Naive B cell (primary cell): Measurements from ENCODE around the gene ZNF492. TPM values are rescaled to one million over a fixed set of nuclear protein-coding genes. Genes with fewer than 3 reads are reported as not detected.
"Not testable (repeated sequence)": the region's sequence is repeated elsewhere in the genome, so short reads cannot be mapped to it uniquely, and the experiment has no call there.

Experiments
- ATAC-seq, 2 donors: fragments of 150-1000 bp; cut with Tn5 transposase; 2 replicates each; pipeline ENCODE4 v1.10.0; 2021; ENCODE audit warnings: low read depth in 2 of 2, mild to moderate bottlenecking in 2 of 2, moderate library complexity in 2 of 2
- DNase-seq: peaks from one replicate; pipeline ENCODE4 v3.0.0; 2022
- H3K27ac Mint-ChIP-seq, 6 donors: one replicate each; pipeline ENCODE4 v1.8.0; 2020 to 2022; ENCODE audit warnings: mild to moderate bottlenecking in 6 of 6, mixed read lengths in 6 of 6, moderate library complexity in 5 of 6, inconsistent platforms in 2 of 6
- H3K27me3 Mint-ChIP-seq, 3 donors: one replicate each; pipeline ENCODE4 v1.8.0; 2021 to 2022; ENCODE audit warnings: mixed read lengths in 3 of 3, mild to moderate bottlenecking in 1 of 3
- H3K36me3 Mint-ChIP-seq, 2 donors: one replicate each; pipeline ENCODE4 v1.8.0; 2020 to 2022; ENCODE audit warnings: mixed read lengths in 2 of 2, inconsistent platforms in 1 of 2, mild to moderate bottlenecking in 1 of 2
- H3K4me1 Mint-ChIP-seq, 3 donors: one replicate each; pipeline ENCODE4 v1.8.0; 2020 to 2022; ENCODE audit warnings: mixed read lengths in 3 of 3, inconsistent platforms in 1 of 3, mild to moderate bottlenecking in 1 of 3, moderate library complexity in 1 of 3
- H3K4me3 Mint-ChIP-seq, 8 donors: one replicate each; pipeline ENCODE4 v1.8.0; 2020 to 2022; ENCODE audit warnings: mild to moderate bottlenecking in 8 of 8, mixed read lengths in 8 of 8, moderate library complexity in 8 of 8, inconsistent platforms in 2 of 8
- H3K9me3 Mint-ChIP-seq, 7 donors: one replicate each; pipeline ENCODE4 v1.8.0; 2020 to 2022; ENCODE audit warnings: mixed read lengths in 7 of 7, mild to moderate bottlenecking in 5 of 7, inconsistent platforms in 2 of 7, moderate library complexity in 1 of 7
- polyA plus RNA-seq, 6 donors: library from polyadenylated mRNA; unstranded; fragments of 300-500 nt; fragmentation: Illumina TruSeq; gene quantifications; one replicate each; pipeline ENCODE4 v1.2.3, GENCODE V29; 2021; ENCODE audit warnings: low read depth in 6 of 6

The ZNF492 gene
- polyA plus RNA-seq, 6 donors from 2014 or later: 0.44 to 0.98 (median 0.70) TPM; not detected in 1

- Mint-ChIP-seq H3K4me3 (no peak overlapping the region), H3K27ac (no peak overlapping the region), H3K4me1 (no peaks in the 10 kb centered on the region), H3K36me3 (no peaks in the 10 kb centered on the region), H3K9me3 (peaks cover 0 to 19% (median 4%) of the 10 kb centered on the region in 7 donors), H3K27me3 (peaks cover 11 to 24% (median 18%) of the 10 kb centered on the region in 3 donors)
- ATAC-seq: no peak
- no peak for DNase-seq
These were observed 12.1 kb upstream of the ZNF492 start for GRCh38 chr19:22622020-22622419.

GRCh38 chr19:22622901-22623840 is 11.0 kb upstream of the ZNF492 start:
- ATAC-seq (no peak), DNase-seq (no peak)
- Mint-ChIP-seq H3K4me1 (no peaks in the 10 kb centered on the region), H3K27ac (no peak overlapping the region), H3K4me3 (peak overlapping the region in 1 of 8 donors; percentile 9), H3K9me3 (peaks cover 0 to 23% (median 4%) of the 10 kb centered on the region in 7 donors), H3K27me3 (peaks cover 11 to 24% (median 18%) of the 10 kb centered on the region in 3 donors), H3K36me3 (no peaks in the 10 kb centered on the region)

- Mint-ChIP-seq H3K27me3 (peaks cover 11 to 24% (median 18%) of the 10 kb centered on the region in 3 donors), H3K27ac (no peak overlapping the region), H3K4me3 (peak overlapping the region in 1 of 8 donors; percentile 9), H3K9me3 (peaks cover 0 to 23% (median 4%) of the 10 kb centered on the region in 7 donors), H3K4me1 (no peaks in the 10 kb centered on the region), H3K36me3 (no peaks in the 10 kb centered on the region)
- ATAC-seq (no peak), DNase-seq (no peak)
These were observed 10.3 kb upstream of the ZNF492 start for GRCh38 chr19:22623841-22624221.

GRCh38 chr19:22625266-22626035 is 8.7 kb upstream of the ZNF492 start:
- no peak for DNase-seq
- H3K4me3 Mint-ChIP-seq: no peak overlapping the region
- peaks cover 0 to 18% (median 4%) of the 10 kb centered on the region in 7 donors for H3K9me3 Mint-ChIP-seq
- H3K4me1 Mint-ChIP-seq: no peaks in the 10 kb centered on the region
- no peak for ATAC-seq
- no peaks in the 10 kb centered on the region for H3K36me3 Mint-ChIP-seq
- no peak overlapping the region for H3K27ac Mint-ChIP-seq
- peaks cover 7 to 14% (median 12%) of the 10 kb centered on the region in 3 donors for H3K27me3 Mint-ChIP-seq

- Mint-ChIP-seq H3K27me3 (peaks cover 0 to 12% (median 0%) of the 10 kb centered on the region in 3 donors), H3K4me1 (no peaks in the 10 kb centered on the region), H3K27ac (no peak overlapping the region), H3K4me3 (no peak overlapping the region), H3K9me3 (peaks cover 0 to 10% (median 3%) of the 10 kb centered on the region in 7 donors), H3K36me3 (no peaks in the 10 kb centered on the region)
- DNase-seq (no peak), ATAC-seq (no peak)
These were observed 6.6 kb upstream of the ZNF492 start for GRCh38 chr19:22627526-22627925.

GRCh38 chr19:22628401-22628800 is 5.7 kb upstream of the ZNF492 start:
- Mint-ChIP-seq H3K4me3 (peak overlapping the region in 1 of 8 donors; percentile 47), H3K9me3 (peaks cover 0 to 10% (median 3%) of the 10 kb centered on the region in 7 donors), H3K27me3 (peaks cover 0 to 11% (median 0%) of the 10 kb centered on the region in 3 donors), H3K4me1 (peaks cover 0 to 4% (median 0%) of the 10 kb centered on the region in 3 donors), H3K36me3 (no peaks in the 10 kb centered on the region), H3K27ac (no peak overlapping the region)
- no peak for ATAC-seq
- DNase-seq: no peak

- ATAC-seq: peak; percentile 9 to 11
- Mint-ChIP-seq H3K4me3 (peak overlapping the region; percentile 95 to 99 (median 98)), H3K27me3 (no peaks in the 10 kb centered on the region), H3K27ac (peak overlapping the region; percentile 62 to 96 (median 77)), H3K4me1 (peaks cover 3 to 20% (median 10%) of the 10 kb centered on the region in 3 donors), H3K36me3 (no peaks in the 10 kb centered on the region), H3K9me3 (peaks cover 0 to 3% (median 0%) of the 10 kb centered on the region in 7 donors)
- no peak for DNase-seq
These were observed 315 bp downstream of the ZNF492 start for GRCh38 chr19:22634450-22634827.

GRCh38 chr19:22685493-22685892 is 51.4 kb downstream of the ZNF492 start:
- not testable (repeated sequence) for H3K36me3 Mint-ChIP-seq, H3K4me1 Mint-ChIP-seq, H3K27me3 Mint-ChIP-seq, H3K4me3 Mint-ChIP-seq, DNase-seq, ATAC-seq, H3K27ac Mint-ChIP-seq
- peaks cover 7 to 75% (median 54%) of the 10 kb centered on the region in 7 donors for H3K9me3 Mint-ChIP-seq

- not testable (repeated sequence) for H3K4me3 Mint-ChIP-seq, H3K4me1 Mint-ChIP-seq, H3K36me3 Mint-ChIP-seq, H3K27me3 Mint-ChIP-seq, H3K27ac Mint-ChIP-seq, DNase-seq, ATAC-seq
- H3K9me3 Mint-ChIP-seq: peaks cover 0 to 37% (median 28%) of the 10 kb centered on the region in 7 donors
These were observed 68.5 kb downstream of the ZNF492 start for GRCh38 chr19:22702661-22703060.

GRCh38 chr19:22703096-22703495 is 69.0 kb downstream of the ZNF492 start:
- DNase-seq, H3K4me3 Mint-ChIP-seq, H3K4me1 Mint-ChIP-seq, H3K27me3 Mint-ChIP-seq, H3K36me3 Mint-ChIP-seq, H3K27ac Mint-ChIP-seq, ATAC-seq: not testable (repeated sequence)
- peaks cover 0 to 32% (median 25%) of the 10 kb centered on the region in 7 donors for H3K9me3 Mint-ChIP-seq

GRCh38 chr19:22708983-22709382 is 74.9 kb downstream of the ZNF492 start:
- H3K9me3 Mint-ChIP-seq: peaks cover 0 to 20% (median 14%) of the 10 kb centered on the region in 7 donors
- no peaks in the 10 kb centered on the region for H3K27me3 Mint-ChIP-seq
- no peak overlapping the region for H3K27ac Mint-ChIP-seq
- H3K4me3 Mint-ChIP-seq: no peak overlapping the region
- no peaks in the 10 kb centered on the region for H3K36me3 Mint-ChIP-seq
- DNase-seq (no peak), ATAC-seq (no peak)
- no peaks in the 10 kb centered on the region for H3K4me1 Mint-ChIP-seq
